GM12878 (cell line): ENCODE data around the gene MBD6. TPM values are rescaled to one million over a fixed set of nuclear protein-coding genes. Genes with fewer than 3 reads are reported as not detected.

ENCODE experiments used
- BHLHE40 ChIP-seq, 2 experiments: fragments of 450-650 bp in 1 of 2; IDR thresholded peaks; 2 replicates each; pipeline ENCODE4 v1.6.1; 2011 to 2017; ENCODE audit warnings: low read depth in 2 of 2, borderline replicate concordance in 1 of 2, improper control_type of control experiment in 1 of 2, low read length in 1 of 2, mild to moderate bottlenecking in 1 of 2
- CBFB ChIP-seq: IDR thresholded peaks from 2 replicates; pipeline ENCODE4 v1.6.1; 2016; ENCODE audit warnings: antibody characterized with exemption, low read depth
- CREB1 ChIP-seq: IDR thresholded peaks from 2 replicates; pipeline ENCODE4 v1.6.1; 2012; ENCODE audit warnings: low read depth, mild to moderate bottlenecking, inconsistent platforms
- E2F8 ChIP-seq: fragments of 450-650 bp; IDR thresholded peaks from 2 replicates; pipeline ENCODE4 v1.6.1; 2018; ENCODE audit warnings: mild to moderate bottlenecking, low read depth, moderate library complexity; ENCODE audit not compliant: partially characterized antibody
- MAX ChIP-seq: IDR thresholded peaks from 2 replicates; pipeline ENCODE4 v1.6.1; 2012; ENCODE audit warnings: low read depth, low read length, improper control_type of control experiment
- MEF2B ChIP-seq: fragments of 450-650 bp; IDR thresholded peaks from 2 replicates; pipeline ENCODE4 v1.6.1; 2018; ENCODE audit warnings: mild to moderate bottlenecking, moderate library complexity; ENCODE audit not compliant: partially characterized antibody, poor library complexity, severe bottlenecking
- POLR2A ChIP-seq: IDR thresholded peaks from 2 replicates; pipeline ENCODE4 v1.6.1; 2011; ENCODE audit warnings: low read depth, mild to moderate bottlenecking, low read length
- POLR2AphosphoS2 ChIP-seq: IDR thresholded peaks from 2 replicates; pipeline ENCODE4 v1.6.1; 2011; ENCODE audit warnings: low read depth, mild to moderate bottlenecking, low read length, improper control_type of control experiment, moderate library complexity
- POLR2AphosphoS5 ChIP-seq: IDR thresholded peaks from 2 replicates; pipeline ENCODE4 v1.6.1; 2011; ENCODE audit warnings: mild to moderate bottlenecking, low read length, inconsistent platforms
- PRDM15 ChIP-seq: fragments of 450-650 bp; formaldehyde crosslinking; IDR thresholded peaks from 2 replicates; pipeline ENCODE4 v1.4.0; 2020; ENCODE audit warnings: mild to moderate bottlenecking, moderate library complexity
- polyA plus RNA-seq, 11 experiments: library from polyadenylated mRNA; depleted of rRNA in 4 of 11; unstranded in 6 of 11; stranded (reverse) in 5 of 11; fragments of >200 nt; fragmentation: Nextera tagmentation in 4 of 11; fragmentation: Illumina TruSeq in 1 of 11; extraction: Ambion mirVana in 4 of 11; extraction: Trizol in 1 of 11; gene quantifications; 1 replicate in 1 of 11; 2 replicates in 10 of 11; pipeline versions ENCODE4 v1.2.1 to v1.2.3, GENCODE V29; 2011 to 2016; ENCODE audit warnings: inconsistent platforms in 2 of 11, missing spikeins in 2 of 11, low read depth in 1 of 11
- total RNA-seq, 4 experiments: library from RNA; depleted of rRNA in 3 of 4; stranded (reverse); fragments of >200 nt in 3 of 4; fragmentation: Illumina TruSeq in 1 of 4; extraction: Trizol in 1 of 4; gene quantifications; 2 replicates each; pipeline versions ENCODE4 v1.2.1 to v1.2.3, GENCODE V29; 2013 to 2021

Gene MBD6
- total and polyA plus RNA-seq, 10 of the 15 experiments (the other 5 are each of a cell fraction or from before 2014, with no cell fraction given): 1.5 to 52.7 (median 6.8) TPM

- TF ChIP-seq E2F8 (peak; percentile 26), POLR2A (peak; percentile 66; the same call in 1 of the 2 replicates), CREB1 (peak; percentile 8; the same call in 1 of the 2 replicates), MAX (0 out of 2 replicates have a peak, but pooled peaks have one; percentile 1), BHLHE40 (IDR thresholded peaks at IDR 0.05; ENCODE audit: borderline replicate concordance in 1 of 2, low read depth in 2 of 2, low read length in 1 of 2) (0 out of 4 replicates have a peak, but pooled peaks of 1 of the 2 experiments have one; percentile 6), CBFB (no peak), POLR2AphosphoS2 (no peak), PRDM15 (CRISPR knock-in tag) (no peak), MEF2B (no peak), POLR2AphosphoS5 (peak; percentile 28; the same call in 1 of the 2 replicates)
- TF ChIP-seq, all 136 proteins: peak for 9
These were observed 472 bp downstream of the MBD6 start (continued) for GRCh38 chr12:57522887-57523705.
